Hippocampal formation (tissue), 2 donors: Measurements from ENCODE around the gene PRKCZ.
A peak's percentile ranks its signal among the peaks of the same experiment; 100 is the strongest.
"Not testable (repeated sequence)": the region's sequence is repeated elsewhere in the genome, so short reads cannot be mapped to it uniquely, and the experiment has no call there.

ENCODE experiments used
- DNase-seq, 2 donors: peaks; one replicate each; lab custom pipeline; 2025; lab: John Stamatoyannopoulos, UW

PRKCZ gene

DNA sequence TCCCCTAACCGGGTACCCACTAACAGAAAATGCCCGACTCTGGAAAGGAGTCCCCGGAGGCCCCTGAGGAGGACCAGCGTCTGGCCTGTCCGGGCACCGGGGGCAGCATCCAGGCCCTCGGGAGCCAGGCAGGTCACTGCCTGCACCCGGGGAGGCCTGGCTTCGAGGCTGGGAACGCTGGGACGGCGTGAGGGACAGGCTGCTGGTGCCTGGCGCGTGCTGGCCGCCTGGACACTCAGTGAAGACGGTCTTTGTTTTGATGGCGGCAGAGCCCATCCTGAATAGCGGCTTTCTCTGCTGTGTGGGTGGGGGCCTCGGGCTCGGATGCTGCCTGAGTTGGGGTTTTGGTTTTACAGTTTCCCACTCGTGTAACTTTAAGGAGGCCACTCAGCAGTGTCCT, 37.6 kb downstream of the PRKCZ start:
- DNase-seq: peak; percentile 74 to 78

DNA sequence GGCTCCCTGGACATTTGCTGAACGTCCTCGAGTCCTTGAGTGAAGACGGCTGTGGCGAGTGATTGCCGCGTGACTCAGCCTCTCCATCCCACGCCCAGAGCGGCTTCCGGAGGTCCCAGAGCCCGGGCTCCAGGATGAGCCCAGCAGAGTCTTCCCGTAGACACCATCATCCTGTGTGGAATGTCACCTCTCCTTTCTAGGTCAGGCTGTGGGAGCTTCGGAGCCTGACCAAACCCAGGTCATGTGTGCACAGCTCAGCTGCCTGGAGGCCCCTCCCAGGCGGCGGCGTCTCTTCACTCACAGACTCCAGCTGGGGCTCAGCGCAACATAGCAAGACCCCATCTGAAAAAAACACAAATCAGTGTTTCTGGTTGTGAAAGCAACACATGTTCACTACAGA, 38.2 kb downstream of the PRKCZ start:
- no peak for DNase-seq

DNA sequence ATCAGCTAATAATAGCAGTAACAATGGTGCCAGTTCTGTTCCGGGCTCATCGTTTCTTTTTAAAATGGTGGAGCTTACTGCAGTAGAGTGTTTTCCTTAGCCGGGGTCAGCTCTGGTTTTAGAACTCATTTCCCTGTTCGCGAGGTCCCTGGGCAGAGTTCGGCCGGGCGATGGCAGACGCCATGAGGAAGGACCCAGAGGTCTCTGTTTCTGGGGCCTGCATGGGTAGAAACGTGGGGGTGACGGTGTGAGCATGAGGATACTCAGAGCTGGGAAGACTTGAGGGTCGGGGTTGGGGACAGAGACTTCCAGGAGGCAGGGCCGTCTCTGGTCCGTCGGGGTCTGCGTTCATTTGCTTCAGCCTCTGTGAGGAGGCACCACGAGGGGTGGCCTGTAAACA, 38.8 kb downstream of the PRKCZ start:
- no peak for DNase-seq

DNA sequence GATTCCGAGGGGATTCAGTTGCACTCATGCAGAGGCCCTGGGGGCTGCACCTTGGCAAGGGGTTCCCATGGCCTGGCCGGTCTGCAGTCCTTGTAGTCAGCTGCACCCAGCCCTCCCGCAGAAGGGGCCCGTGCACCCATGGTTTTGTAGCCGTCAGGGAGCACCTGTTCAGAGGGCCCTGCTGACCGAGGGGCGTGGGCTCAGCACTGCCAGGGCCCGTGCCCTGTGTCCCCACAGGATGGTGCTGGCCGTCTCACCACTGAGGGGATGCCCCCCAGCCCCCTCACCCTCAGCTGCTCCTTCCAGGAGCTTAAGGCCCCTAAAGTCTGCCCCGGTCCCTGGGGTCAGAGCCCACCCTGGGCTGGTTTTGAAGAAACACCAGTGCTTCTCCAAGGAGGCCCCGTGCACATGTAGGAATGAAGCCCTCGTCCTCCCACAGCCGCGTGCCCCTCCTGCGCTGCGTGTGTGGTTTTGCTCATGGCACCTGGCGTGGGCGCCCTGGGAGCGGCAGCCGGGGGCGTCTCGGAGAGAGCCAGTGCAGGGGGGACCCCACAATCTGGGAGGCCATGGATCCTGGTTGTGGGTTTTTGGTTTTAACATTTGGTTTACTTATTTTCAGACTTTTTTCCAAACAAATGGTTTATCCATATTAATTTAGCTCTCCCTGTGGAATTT, 40.1 kb downstream of the PRKCZ start:
- DNase-seq: no peak

DNA sequence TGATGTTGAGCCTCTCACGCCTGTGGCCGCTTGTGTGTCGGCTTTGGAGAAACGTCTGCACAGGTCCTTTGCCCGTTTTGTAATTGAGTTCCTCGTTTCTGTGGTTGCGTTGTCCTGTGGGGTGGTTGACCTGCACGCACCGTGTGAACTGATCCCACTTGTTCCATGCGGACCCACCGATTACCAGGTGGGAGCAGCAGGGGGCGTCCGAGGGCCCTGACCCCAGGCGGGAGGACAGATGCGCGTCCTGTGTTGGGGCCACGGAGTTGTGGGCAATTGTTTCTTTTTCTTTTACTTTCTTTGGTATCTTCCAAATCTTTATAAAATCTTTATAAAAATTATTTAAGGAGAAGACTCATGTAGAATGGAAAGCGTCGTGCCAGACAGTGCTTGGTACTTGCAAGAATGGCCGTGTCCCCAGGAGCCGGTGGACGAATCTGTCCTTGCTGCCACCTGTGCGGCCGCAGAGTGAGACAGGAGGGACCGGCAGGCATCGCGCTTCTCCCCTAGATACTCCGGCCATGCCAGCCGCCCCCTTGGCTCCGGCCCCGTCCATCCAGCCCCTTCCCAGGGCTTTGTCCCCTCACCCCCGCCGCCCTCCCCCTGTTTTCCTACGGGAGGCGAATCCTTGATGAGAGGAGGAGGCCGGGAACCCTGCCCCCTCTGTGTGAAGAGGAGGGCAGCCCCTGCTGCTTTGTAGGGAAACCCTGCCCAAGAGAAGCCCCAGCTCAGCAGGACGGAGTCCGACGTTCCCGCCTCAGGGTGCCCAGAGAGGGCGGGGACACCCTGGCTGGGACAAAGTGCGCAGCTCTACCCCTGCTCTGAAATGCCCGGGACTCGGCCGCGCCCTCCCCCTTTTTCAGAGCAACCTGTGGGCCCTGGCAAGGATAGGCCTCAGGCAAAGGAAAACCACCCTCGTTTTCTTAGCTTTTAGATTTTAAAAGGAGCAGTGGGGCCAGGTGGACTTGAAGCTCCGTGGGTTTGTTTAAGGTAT, 41.7 kb downstream of the PRKCZ start:
- peak in 1 of 2 donors; percentile 52 for DNase-seq

DNA sequence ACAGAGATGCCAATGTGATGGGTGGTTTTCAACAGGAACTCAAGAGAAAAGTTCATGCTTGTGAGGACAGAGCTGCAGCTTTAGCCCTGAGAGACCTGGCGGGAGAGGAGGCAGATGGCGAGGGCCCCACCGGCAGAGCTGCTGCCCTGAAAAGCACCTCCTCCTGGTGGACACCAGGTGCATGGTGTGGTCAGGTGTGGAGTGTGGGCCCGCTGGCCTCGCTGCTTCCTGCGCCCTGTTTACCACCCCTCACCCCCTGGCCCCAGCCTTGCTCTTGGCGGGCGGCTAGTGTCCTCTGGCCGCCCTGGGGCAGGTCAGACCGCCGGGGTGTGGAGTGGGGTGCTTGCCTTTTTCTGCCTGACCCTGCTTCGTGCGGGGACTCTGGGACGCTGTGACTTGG, 42.8 kb downstream of the PRKCZ start:
- no peak for DNase-seq

DNA sequence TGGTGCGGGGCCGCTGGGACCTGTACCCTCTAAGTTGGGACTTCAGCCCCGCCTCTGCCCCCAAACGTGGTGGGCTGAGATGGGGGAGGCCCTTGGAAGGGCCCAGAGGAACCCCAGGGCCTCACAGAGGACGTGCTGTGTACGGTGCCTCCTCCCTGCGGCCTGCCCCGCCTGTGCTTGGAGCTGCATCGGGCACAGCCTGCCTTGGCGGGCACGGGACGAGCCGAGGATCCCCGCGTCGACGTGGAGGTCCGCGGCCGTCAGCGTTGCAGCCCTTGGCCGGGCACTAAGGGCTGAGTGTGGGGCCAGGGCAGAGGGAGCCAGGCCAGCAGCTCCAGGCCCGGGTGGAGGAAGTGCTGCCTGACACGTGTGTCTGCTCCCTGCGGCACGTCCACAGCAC, 43.4 kb downstream of the PRKCZ start:
- no peak for DNase-seq

DNA sequence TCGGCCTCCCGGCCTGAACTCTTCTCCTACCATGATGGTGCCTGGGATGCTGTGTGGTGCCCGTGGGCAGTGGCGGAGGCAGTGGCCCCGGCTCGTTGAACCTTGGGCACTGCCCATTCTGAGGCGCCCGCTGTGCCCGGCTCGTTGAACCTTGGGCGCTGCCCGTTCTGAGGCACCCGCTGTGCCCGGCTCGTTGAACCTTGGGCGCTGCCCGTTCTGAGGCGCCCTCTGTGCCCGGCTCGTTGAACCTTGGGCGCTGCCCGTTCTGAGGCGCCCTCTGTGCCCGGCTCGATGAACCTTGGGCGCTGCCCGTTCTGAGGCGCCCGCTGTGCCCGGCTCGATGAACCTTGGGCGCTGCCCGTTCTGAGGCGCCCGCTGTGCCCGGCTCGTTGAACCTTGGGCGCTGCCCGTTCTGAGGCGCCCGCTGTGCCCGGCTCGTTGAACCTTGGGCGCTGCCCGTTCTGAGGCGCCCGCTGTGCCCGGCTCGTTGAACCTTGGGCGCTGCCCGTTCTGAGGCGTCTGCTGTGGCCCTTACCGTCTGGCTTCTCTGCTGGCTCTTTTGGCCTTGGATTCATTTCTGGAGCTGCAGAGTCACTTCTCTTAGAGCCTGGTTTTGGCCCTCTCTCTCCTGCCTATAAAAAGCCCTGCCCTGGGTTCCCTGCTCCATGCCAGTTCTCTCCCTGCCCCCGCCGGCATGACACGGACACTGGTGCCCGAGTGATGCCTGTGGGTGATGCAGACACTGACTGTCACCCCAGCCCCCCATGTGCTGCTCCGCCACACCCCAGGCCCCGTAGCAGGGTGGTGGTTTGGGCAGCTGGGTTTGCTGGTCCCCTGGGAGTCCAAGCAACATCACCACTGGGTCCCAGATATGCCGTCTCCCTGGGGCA, 44.3 kb downstream of the PRKCZ start:
- DNase-seq: not testable (repeated sequence)

DNA sequence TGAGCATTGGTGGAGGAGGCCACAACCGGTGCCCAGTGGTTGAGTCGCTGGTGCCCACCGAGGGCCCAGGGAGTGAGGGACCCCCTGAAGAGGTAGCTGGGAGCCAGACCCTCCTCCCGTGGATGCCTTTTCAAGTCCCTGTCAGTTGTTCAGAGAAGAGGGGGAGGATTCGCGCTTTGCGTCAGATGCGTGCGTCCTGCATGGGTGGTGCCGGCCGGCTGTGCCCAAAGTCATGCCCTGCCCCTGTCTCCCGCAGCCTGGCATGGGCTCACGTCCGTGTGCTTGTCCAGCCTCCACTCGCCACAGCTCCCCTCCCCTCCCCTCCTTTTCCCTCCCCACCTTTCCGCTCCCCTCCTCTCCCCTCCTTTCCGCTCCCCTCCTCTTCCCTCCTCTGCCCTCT, 45.2 kb downstream of the PRKCZ start:
- DNase-seq: no peak

DNA sequence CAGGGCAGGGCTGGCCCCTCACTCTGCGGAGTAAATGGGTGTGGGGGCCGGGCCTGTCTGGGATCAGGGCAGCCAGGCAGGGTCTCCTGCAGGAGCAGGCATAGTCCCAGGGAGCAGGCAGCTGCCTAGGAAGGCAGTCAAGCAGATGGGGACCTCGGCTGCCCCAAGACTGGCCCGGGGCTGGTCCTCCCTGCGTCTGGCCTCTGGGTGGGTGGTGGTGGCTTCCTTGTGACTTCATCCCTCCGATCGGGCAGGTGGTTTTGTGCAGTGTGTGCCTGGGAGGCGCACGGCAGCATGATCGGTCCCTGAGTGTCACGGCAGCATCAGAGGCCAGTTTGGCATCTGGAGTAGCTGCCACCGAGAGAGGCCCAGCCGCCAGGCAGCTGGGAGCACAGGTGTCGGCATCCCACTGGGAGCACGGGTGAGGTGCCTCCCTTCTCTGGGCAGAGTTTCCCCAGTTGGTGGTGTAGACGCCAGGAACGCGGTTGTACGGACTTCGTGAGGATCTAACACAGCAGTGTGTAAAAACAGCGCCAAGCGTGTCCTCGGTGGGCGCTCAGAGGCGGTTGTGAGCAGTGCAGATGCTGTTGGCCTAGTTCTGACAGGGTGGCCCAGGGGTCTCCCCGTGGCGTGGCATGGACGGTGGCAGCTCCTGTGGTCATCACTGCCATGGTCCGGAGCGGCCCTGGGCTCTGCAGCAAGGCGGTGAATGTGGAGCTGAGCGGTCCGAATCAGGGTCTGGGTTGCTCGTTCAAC, 45.9 kb downstream of the PRKCZ start:
- DNase-seq: no peak

DNA sequence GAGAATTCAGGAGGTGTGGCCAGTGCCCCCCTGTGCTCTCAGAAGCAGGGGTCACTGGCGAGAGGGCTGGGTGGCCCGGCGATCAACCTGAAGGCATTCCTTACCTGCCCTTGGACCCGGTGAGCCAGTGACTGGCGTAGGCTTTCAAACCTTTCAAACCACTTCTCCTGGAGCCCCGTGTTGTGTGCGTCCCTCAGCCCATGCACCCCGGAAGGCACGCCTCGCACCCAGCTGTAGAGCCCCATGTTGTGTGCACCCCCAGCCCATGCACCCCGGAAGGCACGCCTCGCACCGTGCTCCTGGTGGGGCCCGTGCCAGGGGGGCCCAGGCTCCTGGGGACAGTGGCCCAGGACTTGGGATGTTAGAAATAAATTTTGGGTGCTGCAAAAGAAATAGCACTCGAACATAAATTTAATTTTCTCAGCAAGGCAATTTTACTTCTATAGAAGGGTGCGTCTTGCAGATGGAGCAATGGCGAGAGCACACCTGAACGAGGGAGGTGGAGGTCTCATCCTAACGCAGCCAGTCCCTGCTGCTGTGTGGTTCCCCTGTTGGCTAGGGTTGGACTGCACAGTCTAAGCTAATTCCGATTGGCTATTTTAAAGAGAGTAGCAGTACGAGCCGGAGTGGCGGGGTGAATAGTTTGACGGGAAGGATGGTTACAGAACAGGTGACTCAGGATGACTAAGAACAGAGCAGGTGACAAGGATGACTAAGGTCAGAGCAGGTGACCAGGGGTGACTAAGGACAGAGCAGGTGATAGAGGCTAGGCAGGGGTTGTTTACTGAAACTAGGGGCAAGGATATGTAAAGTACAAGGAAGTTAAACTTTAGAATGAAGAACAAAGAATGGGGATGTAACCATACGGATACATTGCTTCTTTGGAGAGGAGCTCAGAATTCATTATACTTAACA, 47.4 kb downstream of the PRKCZ start:
- DNase-seq: no peak

DNA sequence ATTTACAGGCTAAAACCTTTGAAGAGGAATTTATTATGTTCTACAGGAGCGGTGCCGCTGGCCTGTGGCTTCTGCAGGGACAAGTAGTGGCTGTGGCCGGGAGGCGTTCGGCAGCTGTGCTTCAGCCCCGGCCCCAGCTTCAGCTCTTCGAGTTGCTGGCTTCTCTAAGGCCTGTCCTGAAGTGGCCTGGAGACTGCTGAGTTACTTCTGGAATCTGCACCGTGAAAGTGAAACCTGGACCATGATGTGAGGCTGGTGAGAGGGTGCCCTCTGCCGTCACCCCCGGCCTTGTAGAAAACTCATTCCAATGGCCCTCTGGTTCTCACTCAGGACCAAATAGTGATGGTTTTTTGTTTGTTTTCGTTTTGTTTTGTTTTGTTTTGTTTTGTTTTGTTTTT, 48.1 kb downstream of the PRKCZ start:
- no peak for DNase-seq

DNA sequence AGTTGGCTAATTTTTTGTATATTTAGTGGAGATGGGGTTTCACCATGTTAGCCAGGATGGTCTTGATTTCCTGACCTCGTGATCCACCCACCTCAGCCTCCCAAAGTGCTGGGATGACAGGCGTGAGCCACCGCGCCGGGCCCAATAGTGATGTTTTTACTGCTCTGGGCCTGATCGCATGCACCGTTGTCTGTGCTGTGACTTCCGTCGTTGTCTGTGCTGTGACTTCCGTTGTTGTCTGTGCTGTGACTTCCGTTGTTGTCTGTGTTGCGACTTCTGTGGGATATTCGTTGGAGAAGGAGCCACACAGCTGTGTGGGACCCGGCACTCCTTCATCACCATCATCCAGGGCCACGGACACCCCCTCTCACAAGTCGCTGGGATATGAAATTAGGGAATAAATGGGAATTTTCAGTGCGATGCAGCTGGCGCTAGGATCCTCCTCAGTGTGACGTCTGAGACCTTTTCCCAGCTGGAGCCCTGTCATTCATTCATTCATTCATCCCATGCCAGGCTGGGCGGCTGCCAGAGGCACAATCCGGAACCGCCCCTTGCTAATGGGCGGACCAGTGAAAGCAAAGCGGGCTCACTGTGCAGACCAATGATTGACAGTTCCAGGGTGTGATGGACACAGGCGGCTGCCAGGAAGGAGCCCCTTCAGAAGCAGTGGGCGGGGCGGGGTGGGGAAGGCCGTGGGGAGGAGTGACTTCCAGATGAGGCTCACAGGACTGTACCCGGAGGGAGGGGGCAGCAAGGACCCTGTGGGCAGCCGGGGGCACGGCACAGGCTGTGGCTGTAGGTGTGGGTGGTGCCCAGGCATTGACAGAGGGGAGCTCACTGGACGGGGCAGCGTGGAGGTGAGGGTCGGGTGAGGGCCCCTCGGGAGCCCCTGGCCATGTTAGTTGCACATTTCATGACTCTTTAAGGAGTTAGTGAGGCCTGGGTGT, 48.9 kb downstream of the PRKCZ start:
- DNase-seq: peak; percentile 65 to 88

DNA sequence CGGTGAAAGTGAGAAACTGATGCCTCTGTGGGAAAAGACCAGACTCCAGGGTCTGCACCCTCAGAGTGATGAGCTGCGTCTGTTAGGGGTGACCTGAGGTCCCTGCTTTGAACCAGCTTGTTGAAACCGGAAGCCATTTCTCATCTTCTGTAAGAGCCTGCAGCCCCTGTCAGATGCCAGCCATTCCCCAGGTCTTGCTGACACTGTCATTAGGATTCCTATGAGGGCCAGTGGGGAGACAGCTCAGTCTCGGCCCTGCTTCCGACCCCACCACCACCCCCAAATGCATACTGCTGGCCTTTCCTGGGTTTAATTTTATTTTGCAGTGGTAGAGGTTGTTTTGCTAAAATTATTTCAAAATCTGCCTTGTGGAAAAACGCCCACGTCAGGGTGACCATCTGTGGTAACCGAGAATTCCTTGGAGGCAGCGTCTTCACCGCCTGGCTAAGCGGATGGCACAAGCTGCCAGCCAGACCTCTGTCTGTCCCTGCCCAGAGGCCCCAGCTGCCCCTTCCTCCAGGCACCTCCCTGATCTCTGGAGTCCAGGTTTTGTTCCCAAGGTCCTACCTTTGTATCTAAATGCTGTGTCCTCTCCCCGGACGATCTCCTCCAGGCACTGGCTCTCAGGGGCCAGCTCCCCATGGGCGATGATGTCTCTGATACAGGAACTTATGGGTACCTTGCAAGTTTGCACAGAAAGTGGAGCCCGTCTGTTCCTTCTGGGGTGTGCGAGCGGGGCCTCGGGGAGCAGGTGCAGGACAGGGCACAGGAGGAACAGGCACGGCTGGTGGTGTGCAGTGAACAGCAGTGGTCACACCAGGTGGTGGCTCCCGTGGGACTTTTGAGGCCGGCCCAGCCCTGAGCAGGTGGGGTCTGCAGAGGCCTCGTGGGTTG, 49.9 kb downstream of the PRKCZ start:
- no peak for DNase-seq

DNA sequence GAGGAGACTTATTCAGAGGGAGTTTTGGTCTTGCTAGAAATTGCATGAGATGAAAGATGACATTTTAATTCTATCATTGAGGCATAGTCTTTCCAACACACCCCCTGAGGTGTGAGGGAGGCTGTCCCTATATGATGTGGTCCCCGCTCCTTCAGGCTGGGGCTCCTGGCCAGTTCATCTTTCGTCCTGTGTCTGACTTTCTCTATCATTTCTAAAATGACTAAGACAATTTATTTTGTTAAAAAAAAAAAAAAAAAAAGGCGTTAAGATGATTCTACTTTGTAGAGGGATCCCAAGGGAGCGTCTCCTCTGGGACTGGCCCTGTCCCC, 50.5 kb downstream of the PRKCZ start:
- no peak for DNase-seq

DNA sequence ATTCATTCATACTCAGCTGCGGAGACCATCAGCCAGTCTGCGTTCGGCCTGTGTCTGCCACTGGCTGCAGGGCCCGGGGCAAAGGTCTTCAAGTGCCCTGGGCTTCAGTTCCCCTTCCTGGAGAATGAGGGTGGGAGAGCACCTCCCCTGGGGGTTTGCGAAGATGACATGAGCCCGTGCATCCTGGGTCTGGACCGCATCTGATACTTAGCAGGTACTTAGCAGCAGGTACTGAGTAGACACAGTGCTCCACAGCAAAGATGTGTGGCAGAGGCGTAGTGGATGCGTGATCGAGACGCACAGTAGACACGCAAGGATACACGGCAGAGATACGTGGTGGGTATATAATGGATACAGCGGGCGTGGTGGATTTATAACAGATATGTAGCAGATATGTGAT, 51.3 kb downstream of the PRKCZ start:
- DNase-seq: no peak

DNA sequence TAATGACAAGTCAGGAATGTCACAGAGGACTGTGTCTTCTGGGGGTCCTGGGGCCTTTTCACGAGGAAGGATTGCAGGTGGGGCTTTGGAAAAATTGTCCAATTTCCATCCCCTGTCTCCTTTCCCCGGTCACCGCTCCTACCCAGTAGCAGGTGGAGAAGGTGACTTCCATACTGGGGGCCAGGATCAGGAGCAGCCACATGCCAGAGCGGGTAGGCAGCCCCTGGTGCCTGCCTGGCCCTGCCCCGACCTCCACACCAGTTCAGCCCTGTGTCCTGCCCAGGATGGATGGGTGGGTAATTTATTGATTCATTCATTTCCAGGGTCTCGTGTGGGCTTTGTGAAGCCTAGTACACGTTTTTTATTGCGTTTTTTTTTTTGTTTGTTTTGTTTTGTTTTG, 51.7 kb downstream of the PRKCZ start:
- no peak for DNase-seq

DNA sequence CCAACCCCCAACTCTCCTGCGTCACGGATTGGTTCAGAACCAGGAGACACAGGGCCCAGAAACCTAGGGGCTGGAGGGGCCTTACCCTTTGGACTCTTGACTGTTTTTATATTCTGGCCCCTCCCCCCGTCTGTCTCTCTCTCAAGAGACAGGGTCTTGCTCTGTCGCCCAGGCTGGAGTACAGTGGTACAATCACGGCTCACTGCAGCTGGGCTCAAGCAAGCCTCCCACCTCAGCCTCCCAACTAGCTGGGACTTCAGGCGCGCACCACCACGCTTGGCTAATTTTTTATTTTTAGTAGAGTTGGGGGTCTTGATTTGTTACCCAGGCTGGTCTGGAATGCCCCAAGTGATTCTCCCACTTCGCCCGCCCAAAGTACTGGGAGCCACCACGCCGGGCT, 52.5 kb downstream of the PRKCZ start:
- DNase-seq: no peak
